ENCODE measurements around the gene DNAI1.

GRCh38 chr9:34555500-34555899 lies 96.9 kb downstream of the DNAI1 start:
- TF ChIP-seq GATA2 (IDR thresholded peaks at IDR 0.05; ENCODE audit: low read depth, low read length), result no peak
- TF ChIP-seq GATA3 (IDR thresholded peaks at IDR 0.05; ENCODE audit: low read depth, low read length), result no peak
